Colonic mucosa (tissue), 4 donors: ENCODE measurements around the gene TDP1. TPM values are rescaled to one million over a fixed set of nuclear protein-coding genes. Genes with fewer than 3 reads are reported as not detected.

Experiments
- DNase-seq: peaks from one replicate; pipeline ENCODE4 v3.0.0-alpha.2; 2020
- H3K27ac ChIP-seq: fragments of 200-600 bp; one replicate; pipeline ENCODE4 v1.8.0; 2021
- H3K27me3 ChIP-seq: fragments of 200-600 bp; one replicate; pipeline ENCODE4 v1.8.0; 2021
- H3K36me3 ChIP-seq: fragments of 200-600 bp; one replicate; pipeline ENCODE4 v1.8.0; 2021
- H3K4me1 ChIP-seq: fragments of 200-600 bp; one replicate; pipeline ENCODE4 v1.8.0; 2021; ENCODE audit warnings: mild to moderate bottlenecking
- H3K4me3 ChIP-seq: fragments of 200-600 bp; one replicate; pipeline ENCODE4 v1.8.0; 2021
- H3K9ac ChIP-seq, 2 donors: one replicate each; pipeline ENCODE4 v1.7.0; 2013; ENCODE audit warnings: control low read depth in 2 of 2, low read depth in 2 of 2, low read length in 2 of 2
- H3K9me3 ChIP-seq: fragments of 200-600 bp; one replicate; pipeline ENCODE4 v1.8.0; 2021
- intact Hi-C: fragments of 100-400 bp; cut with DNase I; formaldehyde crosslinking; loops from one replicate; pipeline ENCODE4 v1.14.1; 2022
- total RNA-seq, 2 donors: library from RNA; stranded (reverse); fragmentation: NEBNext Ultra II Directional in 1 of 2; extraction: Animal tissue kit (Norgen Biotek cat#: 25700) in 1 of 2; gene quantifications; one replicate each; pipeline ENCODE4 v1.2.1, GENCODE V29; 2021
- TF ChIP-seq, protein P1 (sequence below): fragments of 200-600 bp; IDR thresholded peaks from one replicate; pipeline ENCODE4 v1.8.0; 2022; ENCODE audit warnings: antibody characterized with exemption, mild to moderate bottlenecking
- donor health status: healthy.
- donor health status: DM: no; HTN: no; CAD: no.
- donor health status: DM: no; HTN: no; CAD: no.

TDP1 gene
- total RNA-seq, 2 donors from 2014 or later = 20.0 to 33.3 TPM

DNA sequence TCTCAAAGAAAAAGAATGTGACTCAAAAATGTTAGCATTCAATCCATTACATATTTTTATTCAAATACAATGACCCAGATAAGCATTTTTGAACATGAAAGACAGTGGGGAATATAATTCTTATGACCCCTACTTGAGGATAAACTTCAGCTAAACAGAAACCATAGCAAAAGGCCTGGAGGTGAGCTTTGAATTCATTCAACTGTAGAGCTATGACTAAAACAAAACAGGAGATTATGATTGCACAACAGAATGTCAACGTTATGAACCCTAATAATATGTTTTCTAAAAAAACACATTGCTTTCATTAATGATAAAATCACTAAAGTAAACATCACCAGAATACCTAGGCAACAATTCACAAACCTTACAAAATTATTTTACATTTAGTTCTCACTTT is 29.0 kb upstream of the TDP1 start:
- Histone ChIP-seq H3K4me1 (no peaks in the 10 kb centered on the region), H3K4me3 (no peak overlapping the region), H3K9me3 (no peaks in the 10 kb centered on the region), H3K27ac (no peak overlapping the region), H3K36me3 (no peaks in the 10 kb centered on the region), H3K27me3 (no peaks in the 10 kb centered on the region), H3K9ac (no peak overlapping the region)
- TF ChIP-seq, protein P1, sequence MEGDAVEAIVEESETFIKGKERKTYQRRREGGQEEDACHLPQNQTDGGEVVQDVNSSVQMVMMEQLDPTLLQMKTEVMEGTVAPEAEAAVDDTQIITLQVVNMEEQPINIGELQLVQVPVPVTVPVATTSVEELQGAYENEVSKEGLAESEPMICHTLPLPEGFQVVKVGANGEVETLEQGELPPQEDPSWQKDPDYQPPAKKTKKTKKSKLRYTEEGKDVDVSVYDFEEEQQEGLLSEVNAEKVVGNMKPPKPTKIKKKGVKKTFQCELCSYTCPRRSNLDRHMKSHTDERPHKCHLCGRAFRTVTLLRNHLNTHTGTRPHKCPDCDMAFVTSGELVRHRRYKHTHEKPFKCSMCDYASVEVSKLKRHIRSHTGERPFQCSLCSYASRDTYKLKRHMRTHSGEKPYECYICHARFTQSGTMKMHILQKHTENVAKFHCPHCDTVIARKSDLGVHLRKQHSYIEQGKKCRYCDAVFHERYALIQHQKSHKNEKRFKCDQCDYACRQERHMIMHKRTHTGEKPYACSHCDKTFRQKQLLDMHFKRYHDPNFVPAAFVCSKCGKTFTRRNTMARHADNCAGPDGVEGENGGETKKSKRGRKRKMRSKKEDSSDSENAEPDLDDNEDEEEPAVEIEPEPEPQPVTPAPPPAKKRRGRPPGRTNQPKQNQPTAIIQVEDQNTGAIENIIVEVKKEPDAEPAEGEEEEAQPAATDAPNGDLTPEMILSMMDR = no peak
- intact Hi-C loops = no loop called here
- DNase-seq = no peak

DNA sequence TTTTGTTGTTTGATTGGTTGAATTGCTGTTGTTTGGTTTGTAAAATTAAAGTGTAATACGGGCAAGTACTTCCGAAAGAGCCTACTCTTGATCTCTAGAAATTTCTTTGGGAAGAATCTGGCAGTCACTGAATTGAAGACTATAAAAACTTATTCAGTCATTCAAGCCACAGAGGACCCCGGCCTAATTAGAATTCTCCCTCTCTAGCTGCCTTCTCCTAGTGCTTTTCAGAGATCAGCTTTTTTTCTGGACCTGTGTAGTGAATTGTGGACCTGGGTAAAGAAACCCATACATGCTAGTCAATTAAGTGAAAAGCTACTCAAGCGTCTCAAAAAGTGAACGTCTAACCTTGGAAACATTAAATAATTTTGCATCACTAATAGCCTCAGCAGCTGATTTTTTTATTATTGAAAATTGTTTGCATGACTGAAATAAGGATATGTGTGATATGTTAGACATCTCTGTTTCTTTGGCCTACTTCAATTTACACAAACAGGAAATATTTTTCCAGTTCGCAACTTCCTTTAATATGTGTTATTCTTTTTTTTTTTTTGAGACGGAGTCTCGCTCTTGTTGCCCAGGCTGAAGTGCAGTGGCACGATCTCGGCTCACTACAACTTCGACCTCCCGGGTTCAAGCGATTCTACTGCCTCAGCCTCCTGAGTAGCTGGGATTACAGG is 28.4 kb upstream of the TDP1 start:
- Histone ChIP-seq H3K4me3 (no peak overlapping the region), H3K4me1 (no peaks in the 10 kb centered on the region), H3K36me3 (no peaks in the 10 kb centered on the region), H3K27ac (no peak overlapping the region), H3K9me3 (no peaks in the 10 kb centered on the region), H3K9ac (no peak overlapping the region), H3K27me3 (no peaks in the 10 kb centered on the region)
- TF ChIP-seq, protein P1 = no peak
- no peak for DNase-seq
- intact Hi-C loops = no loop called here

DNA sequence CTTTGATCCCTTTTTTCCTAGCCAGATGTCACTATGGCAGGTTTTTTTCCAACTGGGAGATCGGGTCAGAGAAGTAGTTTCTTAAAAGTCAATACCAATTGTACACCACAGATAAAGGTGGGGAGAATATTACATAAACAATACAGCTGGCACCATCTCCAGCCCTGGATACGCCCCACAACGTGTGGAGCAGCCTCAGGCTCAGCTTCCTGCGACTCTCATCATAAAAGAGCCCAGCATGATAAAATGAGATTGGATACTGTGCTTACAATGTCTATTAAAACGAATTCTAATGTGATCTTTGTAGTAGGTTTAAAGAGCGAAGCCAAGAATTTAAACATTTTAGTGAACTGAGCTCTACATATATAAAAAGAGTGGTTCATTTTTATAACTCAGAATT is 22.7 kb upstream of the TDP1 start:
- Histone ChIP-seq H3K36me3 (no peaks in the 10 kb centered on the region), H3K9me3 (no peaks in the 10 kb centered on the region), H3K4me1 (no peaks in the 10 kb centered on the region), H3K27ac (no peak overlapping the region), H3K4me3 (no peak overlapping the region), H3K9ac (no peak overlapping the region), H3K27me3 (no peaks in the 10 kb centered on the region)
- no peak for DNase-seq
- intact Hi-C loops = no loop called here
- TF ChIP-seq, protein P1 = no peak

DNA sequence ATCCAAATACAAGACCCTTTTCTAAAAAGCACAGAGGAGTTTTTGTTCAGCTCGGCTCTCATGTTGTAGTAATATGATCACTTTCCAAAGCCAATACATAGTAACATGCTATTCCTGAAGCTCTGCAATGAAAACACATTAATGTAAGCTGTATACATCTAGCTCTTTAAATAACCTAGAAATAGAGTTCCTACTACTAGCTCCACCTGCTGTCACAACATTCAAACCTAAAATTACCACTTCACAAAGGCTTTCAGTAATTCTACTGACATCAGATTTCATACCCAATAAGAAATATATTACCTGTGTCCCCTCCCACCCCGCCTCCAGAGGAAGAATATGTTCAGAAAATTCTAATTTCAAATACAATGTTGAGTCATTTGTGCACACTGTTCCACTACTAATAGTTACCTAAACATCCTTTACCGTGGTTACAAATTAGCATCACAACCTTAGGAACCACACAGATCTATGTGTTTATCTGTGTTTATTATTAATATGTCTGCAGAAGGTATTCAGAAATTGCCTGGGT is 19.0 kb upstream of the TDP1 start:
- TF ChIP-seq, protein P1 = no peak
- Histone ChIP-seq H3K9me3 (no peaks in the 10 kb centered on the region), H3K36me3 (no peaks in the 10 kb centered on the region), H3K4me3 (no peak overlapping the region), H3K27ac (no peak overlapping the region), H3K27me3 (no peaks in the 10 kb centered on the region), H3K4me1 (no peaks in the 10 kb centered on the region), H3K9ac (no peak overlapping the region)
- DNase-seq = no peak
- intact Hi-C loops = no loop called here

DNA sequence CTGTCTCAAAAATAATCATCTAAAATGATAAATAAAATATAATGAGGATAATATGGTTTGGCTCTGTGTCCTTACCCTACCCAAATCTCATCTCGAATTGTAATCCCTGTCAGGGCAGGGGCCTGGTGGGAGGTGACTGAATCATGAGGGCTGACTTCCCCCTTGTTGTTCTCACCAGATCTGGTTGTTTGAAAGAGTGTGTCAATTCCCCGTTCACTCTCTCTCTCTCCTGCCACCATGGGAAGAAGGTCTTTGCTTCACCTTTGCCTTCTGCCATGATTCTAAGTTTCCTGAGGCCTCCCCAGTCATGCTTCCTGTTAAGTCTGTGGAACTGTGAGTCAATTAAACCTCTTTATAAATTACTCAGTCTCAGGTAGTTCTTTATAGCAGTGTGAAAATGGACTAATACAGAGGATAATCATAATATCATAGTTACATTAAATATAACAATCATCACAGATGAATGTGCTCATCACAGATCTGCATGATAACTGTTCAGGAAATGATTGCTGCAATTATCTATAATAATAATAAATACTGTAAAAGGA is 13.8 kb upstream of the TDP1 start:
- no peak overlapping the region for H3K27ac ChIP-seq
- no peak for DNase-seq
- no peaks in the 10 kb centered on the region for H3K36me3 ChIP-seq
- TF ChIP-seq, protein P1 = no peak
- no peaks in the 10 kb centered on the region for H3K4me1 ChIP-seq
- intact Hi-C loops = loop anchor here (10.0 kb wide), 1 partner anchor 293 kb away; no protein-coding TSS in a partner anchor
- no peak overlapping the region for H3K9ac ChIP-seq
- no peaks in the 10 kb centered on the region for H3K9me3 ChIP-seq
- no peak overlapping the region for H3K4me3 ChIP-seq
- no peaks in the 10 kb centered on the region for H3K27me3 ChIP-seq
